HG03025 (cell line): ENCODE results near the gene PCCA.
"Not testable (repeated sequence)": the region's sequence is repeated elsewhere in the genome, so short reads cannot be mapped to it uniquely, and the experiment has no call there.

Experiments
- ATAC-seq: cut with Tn5 transposase; IDR thresholded peaks from one replicate; pipeline ENCODE4 v1.9.1; 2021; ENCODE audit warnings: mild to moderate bottlenecking, moderate library complexity; ENCODE audit not compliant: unreplicated experiment, low FRiP score

Gene PCCA

GRCh38 chr13:100131863-100132574 is 43.1 kb downstream of the PCCA start:
- no peak for ATAC-seq

DNA sequence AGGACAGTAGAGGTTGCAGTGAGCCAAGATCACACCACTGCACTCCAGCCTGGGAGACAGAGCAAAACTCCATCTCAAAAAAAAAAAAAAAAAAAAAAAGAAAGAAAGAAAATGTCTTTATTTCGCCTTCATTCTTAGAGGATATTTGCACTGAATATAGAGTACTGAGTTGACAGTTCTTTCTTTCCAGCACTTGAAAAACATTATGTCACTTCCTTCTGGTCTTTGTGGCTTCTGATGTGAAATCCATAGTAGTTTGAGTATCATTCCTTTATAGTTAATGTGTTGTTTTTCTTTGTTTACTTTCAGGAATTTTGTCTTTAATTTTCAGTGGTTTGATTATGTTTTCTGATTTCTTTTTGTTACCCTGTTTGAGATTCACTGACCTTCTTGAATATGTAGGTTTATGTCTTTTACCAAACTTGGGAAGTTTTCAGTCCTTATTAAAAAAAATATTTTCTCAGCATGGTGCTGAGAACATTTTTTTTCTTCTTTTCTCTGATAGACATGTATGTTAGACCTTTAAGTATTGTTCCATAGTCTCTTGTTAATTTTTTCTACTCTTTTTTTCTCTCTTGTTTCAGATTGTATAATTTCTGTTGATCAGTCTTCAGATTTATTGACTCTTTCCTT is 50.1 kb downstream of the PCCA start:
- no peak for ATAC-seq

GRCh38 chr13:100139817-100140216 is 50.9 kb downstream of the PCCA start:
- ATAC-seq, result no peak

DNA sequence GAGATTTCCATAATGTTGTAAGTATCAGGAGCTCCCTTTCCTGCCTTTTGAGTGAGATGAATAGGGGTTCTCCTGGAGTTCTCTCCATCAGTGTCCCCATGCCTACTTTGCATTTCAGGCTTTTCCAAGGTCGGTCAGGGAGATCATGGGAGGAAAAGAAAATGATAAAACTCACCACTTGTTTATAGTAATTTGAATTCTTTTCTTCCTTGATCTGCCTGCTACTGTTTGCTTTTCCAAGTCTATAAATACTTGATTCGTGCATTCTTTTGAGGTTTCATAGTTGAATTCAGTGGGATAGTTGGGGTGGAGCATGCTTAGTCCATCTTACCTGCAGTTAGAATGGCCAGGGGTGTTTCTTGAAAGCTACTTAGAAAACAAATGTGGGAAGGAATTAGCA is 51.5 kb downstream of the PCCA start:
- ATAC-seq, result no peak

DNA sequence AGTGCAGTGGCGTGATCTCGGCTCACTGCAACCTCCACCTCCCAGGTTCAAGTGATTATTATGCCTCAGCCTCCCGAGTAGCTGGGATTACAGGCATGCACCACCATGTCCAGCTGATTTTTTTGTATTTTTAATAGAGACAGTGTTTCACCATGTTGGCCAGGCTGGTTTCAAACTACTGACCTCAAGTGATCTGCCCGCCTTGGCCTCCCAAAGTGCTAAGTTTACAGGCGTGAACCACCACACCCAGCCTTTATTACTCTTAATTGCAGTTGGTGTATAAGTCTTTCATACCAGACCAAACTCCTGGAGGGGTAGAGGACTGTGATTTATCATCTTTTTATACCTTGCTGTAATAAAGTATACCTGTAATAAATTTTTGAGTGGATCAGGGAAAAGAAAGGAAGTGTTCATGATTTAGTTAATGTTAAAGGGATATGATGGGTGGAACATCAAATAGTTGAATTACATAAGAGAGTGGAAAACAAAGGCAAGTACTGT is 52.6 kb downstream of the PCCA start:
- not testable (repeated sequence) for ATAC-seq

- no peak for ATAC-seq
Observed at GRCh38 chr13:100146534-100146933, 57.6 kb downstream of the PCCA start.

GRCh38 chr13:100147825-100148224 is 58.9 kb downstream of the PCCA start:
- ATAC-seq, result no peak

GRCh38 chr13:100148422-100148821 is 59.5 kb downstream of the PCCA start:
- ATAC-seq, result no peak

- no peak for ATAC-seq
Observed at GRCh38 chr13:100149389-100149788, 60.5 kb downstream of the PCCA start.

- ATAC-seq, result not testable (repeated sequence)
Observed at GRCh38 chr13:100150711-100151110, 61.8 kb downstream of the PCCA start.

DNA sequence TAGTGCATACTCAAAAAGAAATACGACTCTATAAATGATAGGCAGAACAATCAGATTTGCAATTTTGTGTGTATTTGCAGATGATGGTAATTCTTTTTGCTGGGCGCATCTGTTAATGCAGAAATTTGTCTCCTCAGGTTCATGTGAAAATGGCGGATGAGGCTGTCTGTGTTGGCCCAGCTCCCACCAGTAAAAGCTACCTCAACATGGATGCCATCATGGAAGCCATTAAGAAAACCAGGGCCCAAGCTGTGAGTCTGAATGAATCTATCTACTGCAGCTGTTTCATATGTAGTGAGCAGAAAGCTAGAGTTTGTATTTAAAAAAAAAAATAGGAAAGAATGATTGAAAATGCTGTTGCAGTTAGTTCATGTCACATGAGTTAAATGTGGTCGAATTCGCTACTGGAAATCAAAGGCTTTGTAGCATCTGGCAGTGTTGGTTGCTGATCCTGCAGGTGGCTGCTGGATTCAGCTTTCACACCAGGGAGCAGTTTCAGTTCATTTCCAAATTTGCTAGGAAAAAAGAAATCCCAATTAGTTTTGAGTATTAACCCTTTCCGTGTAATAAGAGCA is 66.0 kb downstream of the PCCA start:
- ATAC-seq, result no peak

- ATAC-seq, result no peak
Observed at GRCh38 chr13:100156788-100157187, 67.9 kb downstream of the PCCA start.

DNA sequence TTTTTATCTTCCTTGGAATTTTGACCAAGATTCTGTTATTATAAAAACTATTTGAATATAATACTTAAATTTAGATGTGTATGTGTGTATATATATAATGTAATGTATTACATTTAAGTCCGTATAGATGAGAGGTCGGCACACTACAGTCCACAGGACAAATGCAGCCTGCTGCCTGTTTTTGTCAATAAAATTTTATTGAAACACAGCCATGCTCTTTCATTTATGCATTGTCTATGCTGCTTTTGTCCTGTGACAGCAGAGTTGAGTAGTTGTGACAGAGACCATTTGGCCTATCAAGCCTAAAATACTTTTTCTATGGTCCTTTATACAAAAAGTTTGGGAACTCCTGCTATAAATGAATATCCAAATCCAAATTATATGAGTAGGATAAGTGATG is 69.7 kb downstream of the PCCA start:
- ATAC-seq, result no peak

DNA sequence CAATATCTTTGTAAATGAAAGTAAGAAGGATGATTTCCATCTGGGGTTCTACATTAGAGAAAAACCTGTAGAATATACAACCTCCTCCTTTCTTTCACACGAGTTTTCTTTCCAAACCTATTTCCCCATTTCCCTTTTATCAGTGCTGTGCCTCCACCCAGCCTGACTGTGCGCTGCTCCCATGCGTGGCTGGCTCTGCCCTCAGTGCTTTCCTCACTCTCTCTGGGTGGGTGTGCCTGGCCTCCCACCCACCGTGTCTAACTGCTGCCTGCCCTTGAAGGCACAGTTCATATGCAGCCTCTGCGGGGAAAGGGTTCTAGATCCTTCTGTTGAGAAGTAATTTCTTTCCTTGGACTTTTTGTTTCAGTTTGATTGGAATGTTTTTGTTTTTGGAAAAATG is 70.7 kb downstream of the PCCA start:
- ATAC-seq, result no peak

DNA sequence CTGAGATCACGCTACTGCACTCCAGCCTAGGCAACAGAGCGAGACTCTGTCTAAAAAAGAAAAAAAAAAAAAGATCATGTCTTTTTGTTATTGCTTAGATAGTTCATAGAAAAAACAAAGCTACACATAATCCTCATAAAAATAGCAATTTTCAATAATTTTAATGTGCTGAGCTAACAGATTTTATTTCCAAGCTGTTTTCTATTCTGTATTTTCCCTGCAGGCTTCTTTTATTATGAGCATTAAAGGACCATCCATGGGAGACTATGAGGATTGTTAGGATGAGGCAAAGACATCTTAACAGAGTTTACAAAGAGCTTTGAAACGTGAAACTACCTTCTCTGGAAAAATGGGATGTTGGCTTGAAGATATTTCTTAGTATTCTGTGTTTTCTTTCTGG is 71.6 kb downstream of the PCCA start:
- ATAC-seq, result no peak

- ATAC-seq, result no peak
Observed at GRCh38 chr13:100163375-100163774, 74.5 kb downstream of the PCCA start.

GRCh38 chr13:100173203-100173602 is 84.3 kb downstream of the PCCA start:
- ATAC-seq, result no peak

GRCh38 chr13:100174455-100174854 is 85.6 kb downstream of the PCCA start:
- ATAC-seq, result not testable (repeated sequence)

DNA sequence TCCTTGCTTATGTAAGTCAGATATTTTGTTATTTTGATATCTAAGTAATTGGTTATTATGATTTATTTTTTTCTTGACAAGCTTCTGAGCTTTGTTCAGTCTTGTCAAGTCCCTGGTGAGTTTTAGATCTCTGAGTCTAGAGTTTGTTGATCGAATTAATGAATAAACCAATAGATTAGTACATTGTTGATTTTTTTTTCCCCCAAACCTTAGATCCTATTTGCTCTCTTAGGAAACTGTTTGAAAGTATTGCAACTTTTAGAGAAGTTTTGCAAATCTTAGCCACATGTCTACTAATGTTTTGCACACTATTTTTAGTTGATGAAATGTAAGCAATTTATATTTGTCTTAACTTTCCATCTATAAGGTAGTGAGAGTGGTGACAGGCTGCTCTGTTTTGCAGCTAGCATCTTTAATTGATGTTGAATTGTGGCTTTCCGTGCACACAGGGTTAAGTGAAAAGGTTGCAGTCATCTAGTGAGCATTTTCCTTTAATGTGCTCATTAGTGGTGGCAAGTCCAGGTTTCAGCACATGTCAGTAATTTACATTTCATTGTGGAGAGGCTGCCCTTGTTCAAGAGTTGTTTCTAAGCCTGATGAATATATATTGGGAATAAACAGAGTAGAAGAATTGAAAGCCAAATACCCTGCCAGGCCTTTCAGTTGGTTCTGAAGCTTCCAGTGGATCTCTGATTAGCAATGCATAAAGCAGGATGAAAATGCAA is 86.3 kb downstream of the PCCA start:
- no peak for ATAC-seq

DNA sequence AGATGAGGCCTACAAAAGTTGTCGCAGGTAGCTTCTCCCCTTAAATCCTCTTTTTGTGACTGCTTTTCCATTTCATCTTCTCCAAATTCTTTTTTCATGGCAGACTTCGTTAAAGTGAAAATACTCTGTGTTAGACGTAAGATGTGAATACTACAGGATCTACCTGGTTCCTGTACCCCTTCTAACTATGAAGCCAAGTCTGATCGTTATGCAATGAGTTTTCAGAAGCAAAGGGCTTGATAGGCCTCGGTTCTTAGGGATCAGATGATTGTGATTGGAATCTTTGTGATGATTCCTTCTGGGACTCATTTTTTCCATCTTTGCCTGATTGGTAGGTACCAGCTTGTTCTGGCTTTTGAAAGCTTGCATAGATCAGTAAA is 86.9 kb downstream of the PCCA start:
- ATAC-seq, result no peak

DNA sequence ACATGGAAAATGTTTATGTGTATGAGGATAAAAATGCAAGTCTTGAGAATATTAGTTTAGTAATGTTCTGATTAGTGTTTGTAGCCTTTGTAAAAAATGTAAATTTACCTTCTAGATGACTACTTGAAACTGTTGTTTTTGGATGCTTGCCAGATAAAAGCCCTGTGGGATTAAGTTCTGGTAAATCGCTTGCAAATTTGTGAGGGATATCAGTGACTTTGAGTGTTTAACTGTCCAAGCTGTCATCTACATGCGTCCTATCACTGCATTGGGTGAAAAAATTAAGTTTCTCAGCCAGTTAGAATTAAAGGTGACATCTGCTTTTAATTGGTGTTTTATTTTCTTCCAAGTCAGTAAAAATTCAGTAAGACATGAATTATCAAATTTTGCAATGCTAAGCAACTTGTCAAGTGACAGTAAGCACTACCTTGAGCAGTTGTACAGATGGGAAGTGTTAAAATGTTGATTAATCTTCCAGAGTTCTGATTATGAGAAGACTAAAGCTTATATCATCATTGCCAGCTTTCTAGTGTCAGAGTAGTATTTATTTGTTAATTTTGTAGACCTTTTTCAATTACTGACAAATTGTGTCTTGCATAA is 88.0 kb downstream of the PCCA start:
- ATAC-seq, result no peak
